Measurements from ENCODE around the gene SCPEP1. TPM values are rescaled to one million over a fixed set of nuclear protein-coding genes. Genes with fewer than 3 reads are reported as not detected.
A peak's percentile ranks its signal among the peaks of the same experiment; 100 is the strongest.
"Not testable (repeated sequence)": the region's sequence is repeated elsewhere in the genome, so short reads cannot be mapped to it uniquely, and the experiment has no call there.

SCPEP1 gene
- total RNA-seq, 1 donor from 2014 or later: 12.5 TPM

DNA sequence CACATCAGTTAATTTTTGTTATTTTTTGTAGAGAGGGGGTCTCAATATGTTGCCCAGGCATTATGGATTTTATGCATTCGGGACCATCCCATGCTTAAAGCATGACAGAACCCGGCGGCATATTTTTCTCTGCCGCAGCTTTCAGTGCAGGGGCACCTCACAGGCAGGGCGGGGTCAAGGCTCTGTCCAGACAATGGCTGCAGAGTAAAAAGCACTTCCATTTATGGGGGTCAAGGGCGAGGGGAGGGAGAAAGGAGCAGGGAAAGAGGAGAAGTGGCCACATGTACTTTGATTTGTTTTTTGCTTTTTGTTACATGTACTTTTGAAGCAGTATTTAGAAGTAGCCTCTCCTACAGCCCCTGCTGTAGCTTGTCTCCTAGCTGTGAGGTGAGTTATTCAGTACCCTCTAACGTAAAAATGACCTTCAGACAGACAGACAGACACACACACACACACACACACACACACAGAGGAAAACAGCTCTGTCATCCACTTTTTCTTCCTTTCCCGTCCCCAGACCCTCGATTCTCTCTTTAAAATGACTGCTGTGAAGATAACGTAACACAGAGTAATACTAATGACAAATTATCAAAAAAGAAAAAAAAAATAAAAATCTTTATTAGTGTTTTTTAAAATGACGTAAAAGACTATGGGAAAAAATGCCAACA lies 856 bp upstream of the SCPEP1 start:
- Histone ChIP-seq H3K9me3 (ENCODE audit: control insufficient read depth in 3 of 3, low read length in 3 of 3) (no peaks in the 10 kb centered on the region), H3K36me3 (ENCODE audit: control insufficient read depth in 3 of 3, insufficient read depth in 3 of 3, low read length in 3 of 3) (peaks cover 5 to 7% (median 7%) of the 10 kb centered on the region in 3 donors), H3K4me1 (ENCODE audit: control insufficient read depth in 3 of 3, insufficient read depth in 3 of 3, low read length in 3 of 3) (peaks cover 6 to 13% (median 12%) of the 10 kb centered on the region in 3 donors), H3K27ac (ENCODE audit: low read depth, low read length) (no peak overlapping the region), H3K9ac (ENCODE audit: low read depth in 1 of 3, low read length in 3 of 3) (peak overlapping the region in 1 of 3 donors; percentile 59), H3K4me3 (ENCODE audit: low read length in 3 of 3) (peak overlapping the region; percentile 83 to 92 (median 86)), H3K27me3 (ENCODE audit: control insufficient read depth in 3 of 3, insufficient read depth in 3 of 3, low read length in 3 of 3) (no peaks in the 10 kb centered on the region)

DNA sequence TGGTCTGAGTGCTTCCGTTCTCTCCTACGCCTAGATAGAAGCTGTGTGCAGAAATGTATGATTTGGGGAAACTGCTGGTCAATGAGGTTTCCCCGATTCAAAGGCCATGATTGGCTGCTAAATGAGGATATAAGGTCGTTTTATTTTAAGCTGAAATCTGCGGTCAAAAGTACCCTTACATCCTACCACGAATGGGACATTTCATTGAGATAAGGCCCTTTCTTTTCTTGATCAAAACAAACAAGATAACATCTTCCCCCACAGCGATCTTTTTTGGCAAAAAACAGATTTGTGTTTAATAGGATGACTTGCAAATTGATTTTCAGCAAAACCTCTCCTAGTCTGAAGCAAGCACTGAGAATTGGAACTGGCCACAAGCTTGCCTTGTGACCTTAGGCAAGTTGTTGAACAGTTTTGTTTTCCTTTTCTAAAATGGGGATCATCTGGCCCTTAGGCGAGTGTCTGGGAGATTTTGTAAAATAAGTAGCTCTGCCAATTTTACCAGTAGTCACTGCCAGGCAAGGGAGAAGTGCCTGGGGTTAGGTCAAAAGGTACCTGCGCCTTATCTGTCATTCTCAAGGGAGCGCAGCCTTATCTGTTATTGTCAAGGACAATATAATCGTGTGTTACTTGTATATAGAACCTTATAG lies 635 bp downstream of the SCPEP1 start:
- peak overlapping the region; percentile 9 to 71 (median 61) for H3K9ac ChIP-seq (ENCODE audit: low read depth in 1 of 3, low read length in 3 of 3)
- peaks cover 6 to 13% (median 12%) of the 10 kb centered on the region in 3 donors for H3K4me1 ChIP-seq (ENCODE audit: control insufficient read depth in 3 of 3, insufficient read depth in 3 of 3, low read length in 3 of 3)
- no peaks in the 10 kb centered on the region for H3K27me3 ChIP-seq (ENCODE audit: control insufficient read depth in 3 of 3, insufficient read depth in 3 of 3, low read length in 3 of 3)
- peak overlapping the region; percentile 83 to 91 (median 86) for H3K4me3 ChIP-seq (ENCODE audit: low read length in 3 of 3)
- H3K36me3 ChIP-seq (ENCODE audit: control insufficient read depth in 3 of 3, insufficient read depth in 3 of 3, low read length in 3 of 3): peaks cover 5 to 10% (median 7%) of the 10 kb centered on the region in 3 donors
- H3K9me3 ChIP-seq (ENCODE audit: control insufficient read depth in 3 of 3, low read length in 3 of 3): no peaks in the 10 kb centered on the region
- H3K27ac ChIP-seq (ENCODE audit: low read depth, low read length): no peak overlapping the region

GRCh38 chr17:56979091-56979480 lies 1.2 kb downstream of the SCPEP1 start:
- H3K9me3 ChIP-seq (ENCODE audit: control insufficient read depth in 3 of 3, low read length in 3 of 3): no peaks in the 10 kb centered on the region
- peaks cover 6 to 13% (median 12%) of the 10 kb centered on the region in 3 donors for H3K4me1 ChIP-seq (ENCODE audit: control insufficient read depth in 3 of 3, insufficient read depth in 3 of 3, low read length in 3 of 3)
- peak overlapping the region in 2 of 3 donors; percentile 86 to 91 for H3K4me3 ChIP-seq (ENCODE audit: low read length in 3 of 3)
- no peak overlapping the region for H3K9ac ChIP-seq (ENCODE audit: low read depth in 1 of 3, low read length in 3 of 3)
- H3K36me3 ChIP-seq (ENCODE audit: control insufficient read depth in 3 of 3, insufficient read depth in 3 of 3, low read length in 3 of 3): peaks cover 5 to 10% (median 7%) of the 10 kb centered on the region in 3 donors
- H3K27ac ChIP-seq (ENCODE audit: low read depth, low read length): no peak overlapping the region
- no peaks in the 10 kb centered on the region for H3K27me3 ChIP-seq (ENCODE audit: control insufficient read depth in 3 of 3, insufficient read depth in 3 of 3, low read length in 3 of 3)

GRCh38 chr17:56980526-56980925 lies 2.6 kb downstream of the SCPEP1 start:
- not testable (repeated sequence) for H3K27ac ChIP-seq (ENCODE audit: low read depth, low read length); H3K9ac ChIP-seq (ENCODE audit: low read depth in 1 of 3, low read length in 3 of 3); H3K9me3 ChIP-seq (ENCODE audit: control insufficient read depth in 3 of 3, low read length in 3 of 3); H3K27me3 ChIP-seq (ENCODE audit: control insufficient read depth in 3 of 3, insufficient read depth in 3 of 3, low read length in 3 of 3); H3K4me3 ChIP-seq (ENCODE audit: low read length in 3 of 3)
- peaks cover 6 to 13% (median 12%) of the 10 kb centered on the region in 3 donors for H3K4me1 ChIP-seq (ENCODE audit: control insufficient read depth in 3 of 3, insufficient read depth in 3 of 3, low read length in 3 of 3)
- H3K36me3 ChIP-seq (ENCODE audit: control insufficient read depth in 3 of 3, insufficient read depth in 3 of 3, low read length in 3 of 3): peaks cover 8 to 17% (median 11%) of the 10 kb centered on the region in 3 donors

- Histone ChIP-seq H3K27me3 (ENCODE audit: control insufficient read depth in 3 of 3, insufficient read depth in 3 of 3, low read length in 3 of 3) (no peaks in the 10 kb centered on the region), H3K4me3 (ENCODE audit: low read length in 3 of 3) (no peak overlapping the region), H3K9me3 (ENCODE audit: control insufficient read depth in 3 of 3, low read length in 3 of 3) (no peaks in the 10 kb centered on the region), H3K9ac (ENCODE audit: low read depth in 1 of 3, low read length in 3 of 3) (no peak overlapping the region), H3K36me3 (ENCODE audit: control insufficient read depth in 3 of 3, insufficient read depth in 3 of 3, low read length in 3 of 3) (peaks cover 15 to 21% (median 21%) of the 10 kb centered on the region in 3 donors), H3K27ac (ENCODE audit: low read depth, low read length) (no peak overlapping the region), H3K4me1 (ENCODE audit: control insufficient read depth in 3 of 3, insufficient read depth in 3 of 3, low read length in 3 of 3) (peaks cover 6 to 10% (median 9%) of the 10 kb centered on the region in 3 donors)
Observed at GRCh38 chr17:56982312-56982711, 4.4 kb downstream of the SCPEP1 start.

DNA sequence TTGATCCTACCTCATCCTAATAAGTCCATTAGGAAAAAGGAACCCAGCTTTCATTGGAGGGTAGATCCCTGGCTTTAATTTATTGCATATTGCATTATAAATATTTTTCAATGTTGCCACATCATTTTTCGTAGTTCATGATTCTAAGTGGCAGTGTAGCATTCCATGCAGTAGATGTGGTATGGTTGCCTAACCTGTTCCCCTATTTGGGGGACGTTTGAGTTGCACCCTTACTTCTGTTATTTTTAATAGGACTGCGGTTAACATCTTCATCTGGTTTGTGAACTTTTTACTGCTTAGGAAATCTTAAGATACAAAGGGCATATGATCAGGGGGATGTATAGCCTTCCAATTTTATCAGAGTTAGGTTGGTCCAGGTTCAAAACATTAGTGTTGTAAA lies 5.4 kb downstream of the SCPEP1 start:
- peaks cover 15 to 26% (median 24%) of the 10 kb centered on the region in 3 donors for H3K36me3 ChIP-seq (ENCODE audit: control insufficient read depth in 3 of 3, insufficient read depth in 3 of 3, low read length in 3 of 3)
- H3K27ac ChIP-seq (ENCODE audit: low read depth, low read length): no peak overlapping the region
- H3K4me3 ChIP-seq (ENCODE audit: low read length in 3 of 3): no peak overlapping the region
- no peaks in the 10 kb centered on the region for H3K27me3 ChIP-seq (ENCODE audit: control insufficient read depth in 3 of 3, insufficient read depth in 3 of 3, low read length in 3 of 3)
- no peaks in the 10 kb centered on the region for H3K9me3 ChIP-seq (ENCODE audit: control insufficient read depth in 3 of 3, low read length in 3 of 3)
- no peak overlapping the region for H3K9ac ChIP-seq (ENCODE audit: low read depth in 1 of 3, low read length in 3 of 3)
- peaks cover 2 to 9% (median 5%) of the 10 kb centered on the region in 3 donors for H3K4me1 ChIP-seq (ENCODE audit: control insufficient read depth in 3 of 3, insufficient read depth in 3 of 3, low read length in 3 of 3)

- Histone ChIP-seq H3K9ac (ENCODE audit: low read depth in 1 of 3, low read length in 3 of 3) (no peak overlapping the region), H3K4me1 (ENCODE audit: control insufficient read depth in 3 of 3, insufficient read depth in 3 of 3, low read length in 3 of 3) (no peaks in the 10 kb centered on the region), H3K27ac (ENCODE audit: low read depth, low read length) (no peak overlapping the region)
Observed at GRCh38 chr17:56985371-56986162, 7.6 kb downstream of the SCPEP1 start.

DNA sequence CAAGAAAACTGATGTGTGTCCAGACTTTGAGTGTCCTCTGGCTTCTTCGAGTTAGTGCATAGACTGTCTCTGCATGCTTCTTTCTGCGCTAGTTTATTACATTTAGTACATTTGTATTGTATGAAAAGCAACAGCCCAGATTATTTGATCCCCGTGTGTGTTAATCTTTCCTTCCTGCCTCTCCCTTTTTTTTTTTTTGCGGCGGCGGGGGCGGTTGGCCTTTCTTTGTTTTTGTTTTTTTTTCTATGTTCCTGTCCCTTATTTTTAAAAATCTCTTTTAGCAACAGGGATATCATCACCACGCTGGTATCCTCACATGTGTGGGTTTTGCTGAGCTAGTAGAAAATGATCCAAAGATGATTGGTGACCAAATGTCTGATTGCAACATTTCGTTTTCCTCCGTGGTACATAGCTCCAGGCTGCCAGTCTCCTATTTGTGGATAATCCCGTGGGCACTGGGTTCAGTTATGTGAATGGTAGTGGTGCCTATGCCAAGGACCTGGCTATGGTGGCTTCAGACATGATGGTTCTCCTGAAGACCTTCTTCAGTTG lies 9.4 kb downstream of the SCPEP1 start:
- no peak overlapping the region for H3K9ac ChIP-seq (ENCODE audit: low read depth in 1 of 3, low read length in 3 of 3)
- no peak overlapping the region for H3K27ac ChIP-seq (ENCODE audit: low read depth, low read length)
- H3K4me1 ChIP-seq (ENCODE audit: control insufficient read depth in 3 of 3, insufficient read depth in 3 of 3, low read length in 3 of 3): no peaks in the 10 kb centered on the region
- H3K36me3 ChIP-seq (ENCODE audit: control insufficient read depth in 3 of 3, insufficient read depth in 3 of 3, low read length in 3 of 3): peaks cover 13 to 39% (median 35%) of the 10 kb centered on the region in 3 donors
- H3K4me3 ChIP-seq (ENCODE audit: low read length in 3 of 3): no peak overlapping the region
- H3K9me3 ChIP-seq (ENCODE audit: control insufficient read depth in 3 of 3, low read length in 3 of 3): no peaks in the 10 kb centered on the region
- no peaks in the 10 kb centered on the region for H3K27me3 ChIP-seq (ENCODE audit: control insufficient read depth in 3 of 3, insufficient read depth in 3 of 3, low read length in 3 of 3)

More at GRCh38 chr17:56985371-56986162, 7.6 kb downstream of the SCPEP1 start:
- no peaks in the 10 kb centered on the region for H3K9me3 ChIP-seq (ENCODE audit: control insufficient read depth in 3 of 3, low read length in 3 of 3)
- H3K36me3 ChIP-seq (ENCODE audit: control insufficient read depth in 3 of 3, insufficient read depth in 3 of 3, low read length in 3 of 3): peaks cover 15 to 35% (median 24%) of the 10 kb centered on the region in 3 donors
- no peak overlapping the region for H3K4me3 ChIP-seq (ENCODE audit: low read length in 3 of 3)
- no peaks in the 10 kb centered on the region for H3K27me3 ChIP-seq (ENCODE audit: control insufficient read depth in 3 of 3, insufficient read depth in 3 of 3, low read length in 3 of 3)

DNA sequence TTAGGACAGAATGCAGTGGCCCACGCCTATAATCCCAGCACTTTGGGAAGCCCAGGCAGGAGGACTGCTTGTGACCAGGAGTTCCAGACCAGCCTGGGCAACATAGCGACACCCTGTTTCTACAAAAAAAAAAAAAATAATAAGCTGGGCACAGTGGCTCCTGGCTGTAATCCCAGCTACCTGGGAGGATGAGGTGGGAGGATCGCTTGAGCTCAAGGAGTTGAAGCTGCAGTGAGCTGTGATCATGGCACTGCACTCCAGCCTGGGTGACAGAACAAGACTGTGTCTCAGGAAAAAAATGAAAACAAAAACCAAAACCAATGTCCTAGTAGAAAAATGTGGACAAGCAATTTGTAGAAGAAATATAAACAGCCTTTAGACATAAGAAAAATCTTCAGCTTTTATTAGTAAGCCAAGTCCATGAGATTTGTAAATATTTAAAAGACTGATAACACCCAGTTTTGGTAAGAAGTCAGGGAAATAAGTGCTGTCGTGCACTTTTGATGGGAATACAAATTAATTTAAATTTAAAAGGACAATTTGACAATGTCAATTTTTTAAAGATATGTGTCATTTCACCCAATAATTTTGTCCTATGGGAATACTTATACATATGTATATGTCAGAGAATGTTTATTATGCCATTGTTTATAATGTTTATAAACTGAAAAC lies 11.1 kb downstream of the SCPEP1 start:
- Histone ChIP-seq H3K27me3 (ENCODE audit: control insufficient read depth in 3 of 3, insufficient read depth in 3 of 3, low read length in 3 of 3) (no peaks in the 10 kb centered on the region), H3K9me3 (ENCODE audit: control insufficient read depth in 3 of 3, low read length in 3 of 3) (no peaks in the 10 kb centered on the region), H3K4me1 (ENCODE audit: control insufficient read depth in 3 of 3, insufficient read depth in 3 of 3, low read length in 3 of 3) (peaks cover 0 to 5% (median 0%) of the 10 kb centered on the region in 3 donors), H3K27ac (ENCODE audit: low read depth, low read length) (no peak overlapping the region), H3K36me3 (ENCODE audit: control insufficient read depth in 3 of 3, insufficient read depth in 3 of 3, low read length in 3 of 3) (peaks cover 13 to 39% (median 32%) of the 10 kb centered on the region in 3 donors), H3K4me3 (ENCODE audit: low read length in 3 of 3) (no peak overlapping the region), H3K9ac (ENCODE audit: low read depth in 1 of 3, low read length in 3 of 3) (no peak overlapping the region)

Data from skeletal muscle tissue (tissue), 4 donors.